GM12878 (cell line): ENCODE data around the gene CPLX1. TPM values are rescaled to one million over a fixed set of nuclear protein-coding genes. Genes with fewer than 3 reads are reported as not detected.

ENCODE experiments used
- ATAC-seq: fragments of 200-7000 bp; cut with Tn5 transposase; 3 replicates; pipeline ENCODE4 v1.9.1; 2020; ENCODE audit warnings: mild to moderate bottlenecking, moderate library complexity
- BruUV-seq: library from RNA; stranded (reverse); fragments of 400-500 nt; replicated peaks from 2 replicates; lab custom pipeline; 2021; lab: Mats Ljungman, UMichigan
- CTCF ChIA-PET: fragments of 300-600 bp; sonication (Branson Sonifier 250); formaldehyde crosslinking; extraction: SDS; loops from one replicate; lab custom pipeline; 2021; ENCODE audit warnings: inconsistent platforms; lab: Yijun Ruan, JAX
- POLR2A ChIA-PET: fragments of 350-600 bp; formaldehyde crosslinking; extraction: SDS; loops from one replicate; lab custom pipeline; 2021; ENCODE audit warnings: inconsistent platforms; lab: Charles Lee
- RAD21 ChIA-PET: fragments of 300-600 bp; sonication (Branson Sonifier 250); formaldehyde crosslinking; loops from one replicate; lab custom pipeline; 2023; ENCODE audit warnings: antibody characterized with exemption; ENCODE audit not compliant: unreplicated experiment; lab: Charles Lee
- SMC1A ChIA-PET: fragments of 300-600 bp; sonication (Branson Sonifier 250); formaldehyde crosslinking; loops from one replicate; lab custom pipeline; 2023; ENCODE audit not compliant: unreplicated experiment, uncharacterized antibody; lab: Charles Lee
- DNase-seq: peaks from one replicate; pipeline ENCODE4 v3.0.0-alpha.2; 2011; ENCODE audit warnings: low read depth, low spot score
- FAIRE-seq: peaks from 3 replicates; lab custom pipeline; 2011; peaks lifted over from hg19 to GRCh38; lab: Jason Lieb, UNC
- H2AFZ ChIP-seq: 2 replicates; pipeline ENCODE4 v1.6.0; 2011; ENCODE audit warnings: low read depth, low read length, control low read depth; ENCODE audit not compliant: control insufficient read depth
- H3K27ac ChIP-seq: 2 replicates; pipeline ENCODE4 v1.5.1; 2011; ENCODE audit warnings: control low read depth; ENCODE audit not compliant: control insufficient read depth, insufficient read depth
- H3K27me3 ChIP-seq, 2 experiments: replicated peaks in 1 of 2; 2 replicates each; pipeline versions ENCODE4 v1.6.0 to v1.6.1; 2011; ENCODE audit warnings: low read length in 1 of 2; ENCODE audit not compliant: control insufficient read depth in 2 of 2, insufficient read depth in 2 of 2
- H3K36me3 ChIP-seq, 2 experiments: 2 replicates each; pipeline ENCODE4 v1.5.1; 2011; ENCODE audit warnings: low read length in 1 of 2; ENCODE audit not compliant: control insufficient read depth in 2 of 2, insufficient read depth in 2 of 2
- H3K4me1 ChIP-seq: 2 replicates; pipeline ENCODE4 v1.6.1; 2011; ENCODE audit warnings: mild to moderate bottlenecking, low read length, moderate library complexity, mixed read lengths; ENCODE audit not compliant: control insufficient read depth, insufficient read depth
- H3K4me2 ChIP-seq: 2 replicates; pipeline ENCODE4 v1.6.0; 2011; ENCODE audit warnings: control low read depth; ENCODE audit not compliant: control insufficient read depth, insufficient read depth
- H3K4me3 ChIP-seq: fragments of 200-600 bp; sonication (generic); 2 replicates; pipeline ENCODE4 v1.5.1; 2016
- H3K79me2 ChIP-seq: 2 replicates; pipeline ENCODE4 v1.6.0; 2011; ENCODE audit warnings: low read length; ENCODE audit not compliant: control insufficient read depth, insufficient read depth
- H3K9ac ChIP-seq: 2 replicates; pipeline ENCODE4 v1.8.0; 2011; ENCODE audit warnings: low read length, control low read depth, mixed read lengths; ENCODE audit not compliant: control insufficient read depth, insufficient read depth
- H3K9me3 ChIP-seq: replicated peaks from 3 replicates; pipeline ENCODE4 v1.5.1; 2011; ENCODE audit warnings: mild to moderate bottlenecking, low read length; ENCODE audit not compliant: control insufficient read depth, insufficient read depth
- H4K20me1 ChIP-seq: 2 replicates; pipeline ENCODE4 v1.6.0; 2011; ENCODE audit not compliant: control insufficient read depth, insufficient read depth
- ATF2 ChIP-seq: IDR thresholded peaks from 2 replicates; pipeline ENCODE4 v1.6.1; 2012; ENCODE audit warnings: low read length, inconsistent platforms
- IKZF1 ChIP-seq: fragments of 450-650 bp; conservative IDR thresholded peaks from 2 replicates; pipeline ENCODE4 v1.6.1; 2017; ENCODE audit warnings: antibody characterized with exemption, mild to moderate bottlenecking
- MEF2A ChIP-seq: IDR thresholded peaks from 2 replicates; pipeline ENCODE4 v1.6.1; 2011; ENCODE audit warnings: low read depth, mild to moderate bottlenecking, low read length, moderate library complexity; ENCODE audit not compliant: insufficient read depth
- MEF2B ChIP-seq: fragments of 450-650 bp; IDR thresholded peaks from 2 replicates; pipeline ENCODE4 v1.6.1; 2018; ENCODE audit warnings: mild to moderate bottlenecking, moderate library complexity; ENCODE audit not compliant: partially characterized antibody, poor library complexity, severe bottlenecking
- NBN ChIP-seq: fragments of 450-650 bp; IDR thresholded peaks from 2 replicates; pipeline ENCODE4 v1.6.1; 2016
- NFYB ChIP-seq: IDR thresholded peaks from 2 replicates; pipeline ENCODE4 v1.6.1; 2011; ENCODE audit warnings: low read depth, mild to moderate bottlenecking, low read length, improper control_type of control experiment, moderate library complexity; ENCODE audit not compliant: insufficient read depth
- POLR2AphosphoS2 ChIP-seq: IDR thresholded peaks from 2 replicates; pipeline ENCODE4 v1.6.1; 2011; ENCODE audit warnings: low read depth, mild to moderate bottlenecking, low read length, improper control_type of control experiment, moderate library complexity
- POLR2AphosphoS5 ChIP-seq: IDR thresholded peaks from 2 replicates; pipeline ENCODE4 v1.6.1; 2011; ENCODE audit warnings: mild to moderate bottlenecking, low read length, inconsistent platforms
- STAT3 ChIP-seq: IDR thresholded peaks from 2 replicates; pipeline ENCODE4 v1.6.1; 2011; ENCODE audit warnings: low read depth, low read length, improper control_type of control experiment
- ZNF207 ChIP-seq: fragments of 450-650 bp; IDR thresholded peaks from 2 replicates; pipeline ENCODE4 v1.6.1; 2014; ENCODE audit warnings: antibody characterized with exemption, mild to moderate bottlenecking, borderline replicate concordance
- ZNF622 ChIP-seq: fragments of 450-650 bp; IDR thresholded peaks from 2 replicates; pipeline ENCODE4 v1.6.1; 2017; ENCODE audit warnings: mild to moderate bottlenecking, inconsistent platforms
- WGBS: methylation state at CpG from one replicate; pipeline ENCODE4 v1.1.6; 2016; ENCODE audit warnings: low lambda C conversion rate; ENCODE audit not compliant: insufficient replicate concordance, insufficient coverage; ENCODE audit errors: missing lambda C conversion rate; 5-methylcytosine and 5-hydroxymethylcytosine counted together
- in situ Hi-C: fragments of 300-500 bp; cut with MboI; formaldehyde crosslinking; loops from 9 replicates; pipeline ENCODE4 v1.14.3; 2018; ENCODE audit warnings: mixed read lengths
- intact Hi-C: fragments of 100-400 bp; cut with micrococcal nuclease; formaldehyde crosslinking; loops from one replicate; pipeline ENCODE4 v1.14.2; 2022; ENCODE audit not compliant: unreplicated experiment
- polyA plus RNA-seq, 11 experiments: library from polyadenylated mRNA; depleted of rRNA in 4 of 11; unstranded in 6 of 11; stranded (reverse) in 5 of 11; fragments of >200 nt; fragmentation: Nextera tagmentation in 4 of 11; fragmentation: Illumina TruSeq in 1 of 11; extraction: Ambion mirVana in 4 of 11; extraction: Trizol in 1 of 11; gene quantifications; 1 replicate in 1 of 11; 2 replicates in 10 of 11; pipeline versions ENCODE4 v1.2.1 to v1.2.3, GENCODE V29; 2011 to 2016; ENCODE audit warnings: inconsistent platforms in 2 of 11, missing spikeins in 2 of 11, low read depth in 1 of 11
- total RNA-seq, 4 experiments: library from RNA; depleted of rRNA in 3 of 4; stranded (reverse); fragments of >200 nt in 3 of 4; fragmentation: Illumina TruSeq in 1 of 4; extraction: Trizol in 1 of 4; gene quantifications; 2 replicates each; pipeline versions ENCODE4 v1.2.1 to v1.2.3, GENCODE V29; 2013 to 2021
- TF ChIP-seq, protein P1 (sequence below): IDR thresholded peaks from 2 replicates; pipeline ENCODE4 v1.6.1; 2011; ENCODE audit warnings: low read depth, mild to moderate bottlenecking, low read length, moderate library complexity, borderline replicate concordance; ENCODE audit errors: extremely low read depth

Gene CPLX1
- total and polyA plus RNA-seq, 10 of the 15 experiments (the other 5 are each of a cell fraction or from before 2014, with no cell fraction given) = 0.04 to 1.2 (median 0.13) TPM; not detected in 5

GRCh38 chr4:858041-858481 lies 32.1 kb upstream of the CPLX1 start:
- ChIA-PET CTCF (no interaction called here), POLR2A (no interaction called here), SMC1A (no interaction called here), RAD21 (no interaction called here)
- DNase-seq (no peak), FAIRE-seq (no peak), ATAC-seq (no peak)
- no peaks in the 10 kb centered on the region for H4K20me1 ChIP-seq
- H3K36me3 ChIP-seq = peaks cover 24 to 30% of the 10 kb centered on the region in 2 experiments
- no peak overlapping the region for H3K4me2 ChIP-seq
- H3K27me3 ChIP-seq = no peaks in the 10 kb centered on the region
- no peak overlapping the region for H3K4me3 ChIP-seq
- no peak overlapping the region for H3K27ac ChIP-seq
- intact Hi-C loops (no loop called here), in situ Hi-C loops (no loop called here)
- BruUV-seq = no TSS peak
- no peak overlapping the region for H2AFZ ChIP-seq
- H3K9me3 ChIP-seq = peaks cover 15% of the 10 kb centered on the region
- no peaks in the 10 kb centered on the region for H3K4me1 ChIP-seq
- no peaks in the 10 kb centered on the region for H3K79me2 ChIP-seq
- H3K9ac ChIP-seq = no peak overlapping the region
- no peak for TF ChIP-seq NFYB
- TF ChIP-seq ZNF622 = no peak
- TF ChIP-seq POLR2AphosphoS5 = no peak
- TF ChIP-seq MEF2A = no peak
- TF ChIP-seq, protein P1, sequence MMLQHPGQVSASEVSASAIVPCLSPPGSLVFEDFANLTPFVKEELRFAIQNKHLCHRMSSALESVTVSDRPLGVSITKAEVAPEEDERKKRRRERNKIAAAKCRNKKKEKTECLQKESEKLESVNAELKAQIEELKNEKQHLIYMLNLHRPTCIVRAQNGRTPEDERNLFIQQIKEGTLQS = no peak
- WGBS = 96% methylated on average over 17 of the region's 17 CpGs

GRCh38 chr4:857461-857860 lies 31.5 kb upstream of the CPLX1 start:
- POLR2A ChIA-PET = no interaction called here
- TF ChIP-seq IKZF1 (no peak), NBN (no peak), ATF2 (no peak), ZNF207 (no peak), MEF2B (no peak), STAT3 (no peak), POLR2AphosphoS2 (no peak)
- SMC1A ChIA-PET = no interaction called here

More at GRCh38 chr4:857461-857860, 31.5 kb upstream of the CPLX1 start:
- H3K79me2 ChIP-seq = no peaks in the 10 kb centered on the region
- no TSS peak for BruUV-seq
- FAIRE-seq (no peak), DNase-seq (no peak), ATAC-seq (no peak)
- CTCF ChIA-PET = no interaction called here
- in situ Hi-C loops = no loop called here
- RAD21 ChIA-PET = no interaction called here
- 98% methylated on average over 11 of the region's 11 CpGs for WGBS
- intact Hi-C loops = no loop called here
- H3K4me2 ChIP-seq = no peak overlapping the region
- H3K27ac ChIP-seq = no peak overlapping the region
- no peak overlapping the region for H3K4me3 ChIP-seq
- no peaks in the 10 kb centered on the region for H3K27me3 ChIP-seq
- H3K9ac ChIP-seq = no peak overlapping the region
- no peak overlapping the region for H2AFZ ChIP-seq
- no peaks in the 10 kb centered on the region for H3K4me1 ChIP-seq
- H3K9me3 ChIP-seq = peaks cover 15% of the 10 kb centered on the region
- no peaks in the 10 kb centered on the region for H4K20me1 ChIP-seq
- peaks cover 24 to 30% of the 10 kb centered on the region in 2 experiments for H3K36me3 ChIP-seq
